22Rv1 (cell line): ENCODE results near the gene TRAF3.

Experiments
- ZFX ChIP-seq: fragments of 450-650 bp; IDR thresholded peaks from 2 replicates; pipeline ENCODE4 v1.6.1; 2017; ENCODE audit warnings: antibody characterized with exemption, borderline replicate concordance
- TF ChIP-seq, protein P1 (sequence below): fragments of 450-650 bp; IDR thresholded peaks from 2 replicates; pipeline ENCODE4 v1.5.1; 2017; ENCODE audit warnings: mild to moderate bottlenecking

GRCh38 chr14:102833341-102833740 is 56.1 kb downstream of the TRAF3 start:
- TF ChIP-seq, protein P1, sequence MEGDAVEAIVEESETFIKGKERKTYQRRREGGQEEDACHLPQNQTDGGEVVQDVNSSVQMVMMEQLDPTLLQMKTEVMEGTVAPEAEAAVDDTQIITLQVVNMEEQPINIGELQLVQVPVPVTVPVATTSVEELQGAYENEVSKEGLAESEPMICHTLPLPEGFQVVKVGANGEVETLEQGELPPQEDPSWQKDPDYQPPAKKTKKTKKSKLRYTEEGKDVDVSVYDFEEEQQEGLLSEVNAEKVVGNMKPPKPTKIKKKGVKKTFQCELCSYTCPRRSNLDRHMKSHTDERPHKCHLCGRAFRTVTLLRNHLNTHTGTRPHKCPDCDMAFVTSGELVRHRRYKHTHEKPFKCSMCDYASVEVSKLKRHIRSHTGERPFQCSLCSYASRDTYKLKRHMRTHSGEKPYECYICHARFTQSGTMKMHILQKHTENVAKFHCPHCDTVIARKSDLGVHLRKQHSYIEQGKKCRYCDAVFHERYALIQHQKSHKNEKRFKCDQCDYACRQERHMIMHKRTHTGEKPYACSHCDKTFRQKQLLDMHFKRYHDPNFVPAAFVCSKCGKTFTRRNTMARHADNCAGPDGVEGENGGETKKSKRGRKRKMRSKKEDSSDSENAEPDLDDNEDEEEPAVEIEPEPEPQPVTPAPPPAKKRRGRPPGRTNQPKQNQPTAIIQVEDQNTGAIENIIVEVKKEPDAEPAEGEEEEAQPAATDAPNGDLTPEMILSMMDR, result no peak
- TF ChIP-seq ZFX, result no peak
